OCI-LY7 (cell line): ENCODE results near the gene CMTM8.

Experiments used
- CTCF ChIP-seq: fragments of 200-600 bp; sonication (generic); conservative IDR thresholded peaks from 2 replicates; pipeline ENCODE4 v1.5.1; 2014; ENCODE audit warnings: mild to moderate bottlenecking, antibody characterized with exemption, low read length, moderate library complexity, mixed read lengths
- EZH2phosphoT487 ChIP-seq: fragments of 200-600 bp; sonication (generic); IDR thresholded peaks from 2 replicates; pipeline ENCODE4 v1.6.1; 2018; ENCODE audit warnings: low read depth, borderline replicate concordance, mild to moderate bottlenecking, mixed run types, antibody characterized with exemption, low read length, moderate library complexity, mixed read lengths

- TF ChIP-seq EZH2phosphoT487 (no peak), CTCF (peak; percentile 80)
These were observed 1.7 kb downstream of the CMTM8 start for GRCh38 chr3:32240159-32240545.
